Embryonic facial prominence (tissue), 1 donor: Measurements from ENCODE around the gene NT5C3A.
"Not testable (repeated sequence)": the region's sequence is repeated elsewhere in the genome, so short reads cannot be mapped to it uniquely, and the experiment has no call there.

Source experiments
- DNase-seq: peaks from one replicate; pipeline ENCODE4 v3.0.0-alpha.2; 2016; ENCODE audit errors: extremely low spot score

The NT5C3A gene

DNA sequence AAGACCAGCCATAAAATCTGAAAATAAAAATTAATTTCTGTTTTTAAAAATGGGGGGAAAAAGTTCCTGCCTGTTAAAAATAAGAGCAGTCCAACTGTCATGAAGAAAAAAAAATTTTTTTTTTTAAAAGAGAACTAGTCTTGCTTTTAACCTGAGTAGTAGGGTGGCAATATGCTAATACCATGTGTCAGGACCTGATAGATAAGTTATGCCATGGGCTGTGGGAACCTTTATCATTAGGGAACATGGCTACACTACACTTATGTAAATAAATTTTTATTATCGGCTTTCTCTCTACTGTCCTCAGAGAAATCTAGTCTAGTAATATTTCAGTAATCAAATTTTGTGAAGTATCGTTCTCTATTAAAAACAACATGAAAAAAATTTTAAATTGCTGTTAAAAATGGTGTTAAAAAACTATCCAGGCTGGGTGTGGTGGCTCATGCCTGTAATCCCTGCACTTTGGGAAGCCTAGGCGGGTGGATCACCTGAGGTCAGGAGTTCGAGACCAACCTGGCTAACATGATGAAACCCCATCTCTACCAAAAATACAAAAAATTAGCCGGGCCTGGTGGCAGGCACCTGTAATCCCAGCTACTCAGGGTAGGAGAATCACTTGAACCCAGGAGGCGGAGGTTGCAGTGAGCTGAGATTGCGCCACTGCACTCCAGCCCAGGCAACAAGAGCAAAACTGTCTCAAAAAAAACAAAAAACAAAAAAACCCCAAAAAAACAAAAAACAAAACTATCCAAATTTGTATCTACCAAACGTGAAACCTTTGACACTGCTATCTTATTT is 20.7 kb downstream of the NT5C3A start:
- no peak for DNase-seq

- no peak for DNase-seq
These were observed 21.6 kb downstream of the NT5C3A start for GRCh38 chr7:33040803-33041516.

DNA sequence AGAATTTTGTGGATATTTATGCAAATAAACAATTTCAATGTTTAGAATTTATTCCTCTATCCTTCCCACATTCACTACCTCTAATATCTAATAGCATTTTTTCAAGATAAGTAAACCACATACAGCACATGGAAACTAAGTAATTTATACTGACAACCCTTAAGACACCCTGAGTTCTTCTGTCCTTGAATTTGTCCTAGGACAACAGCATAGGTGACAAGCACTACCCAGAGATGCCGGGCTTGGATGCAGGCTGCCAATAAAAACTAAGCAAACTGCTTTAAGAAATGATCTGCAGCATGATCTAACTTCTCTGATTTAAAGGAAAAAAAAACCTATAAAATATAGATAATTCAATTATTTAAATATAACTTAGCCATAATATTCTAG is 22.7 kb downstream of the NT5C3A start:
- DNase-seq: no peak

- DNase-seq: no peak
These were observed 23.2 kb downstream of the NT5C3A start for GRCh38 chr7:33039257-33039902.

- DNase-seq: no peak
These were observed 23.9 kb downstream of the NT5C3A start for GRCh38 chr7:33038639-33039038.

- no peak for DNase-seq
These were observed 26.8 kb downstream of the NT5C3A start for GRCh38 chr7:33035776-33036175.

- DNase-seq: no peak
These were observed 38.3 kb downstream of the NT5C3A start for GRCh38 chr7:33024189-33024757.

DNA sequence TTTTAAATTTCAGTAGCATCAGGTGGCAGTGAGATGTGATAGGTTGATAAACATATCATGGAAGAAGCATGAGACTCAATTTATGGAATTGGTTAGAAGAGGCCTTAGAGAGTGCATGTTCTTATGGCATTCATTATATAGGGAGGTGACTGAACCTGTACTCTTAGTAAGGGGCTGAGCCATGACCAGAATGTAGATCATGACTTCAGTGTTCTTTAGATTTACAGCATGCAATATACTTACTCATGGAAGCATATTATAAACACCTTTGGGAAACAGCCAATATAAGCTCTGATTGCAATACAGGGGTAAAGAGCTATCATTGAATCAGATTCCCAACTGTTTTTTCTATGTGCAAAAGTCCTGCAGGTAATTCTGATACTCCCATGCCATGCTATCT is 50.2 kb downstream of the NT5C3A start:
- no peak for DNase-seq

DNA sequence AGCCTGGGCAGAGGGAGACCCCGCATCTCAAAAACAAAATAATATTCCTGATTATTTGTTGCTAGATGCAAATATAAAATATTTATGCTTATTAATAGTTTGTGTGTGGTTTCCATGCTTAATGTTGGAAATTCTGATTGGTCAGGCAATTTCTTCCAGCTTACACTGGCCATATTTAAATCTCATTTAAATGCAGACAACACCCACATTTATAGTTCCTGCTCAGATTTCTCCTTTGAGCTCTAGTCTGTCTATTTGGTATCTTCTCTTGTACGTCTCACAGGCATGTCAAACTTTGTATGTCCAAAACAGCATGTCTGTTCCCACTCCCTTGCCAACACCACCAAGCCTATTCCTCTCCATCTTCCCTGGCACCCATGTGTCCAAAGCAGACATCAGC is 52.8 kb downstream of the NT5C3A start:
- no peak for DNase-seq

- not testable (repeated sequence) for DNase-seq
These were observed 56.9 kb downstream of the NT5C3A start for GRCh38 chr7:33005690-33006089.

GRCh38 chr7:33005193-33005592 is 57.4 kb downstream of the NT5C3A start:
- not testable (repeated sequence) for DNase-seq

GRCh38 chr7:33004104-33004616 is 58.4 kb downstream of the NT5C3A start:
- DNase-seq: not testable (repeated sequence)

GRCh38 chr7:33003111-33003510 is 59.5 kb downstream of the NT5C3A start:
- DNase-seq: not testable (repeated sequence)

DNA sequence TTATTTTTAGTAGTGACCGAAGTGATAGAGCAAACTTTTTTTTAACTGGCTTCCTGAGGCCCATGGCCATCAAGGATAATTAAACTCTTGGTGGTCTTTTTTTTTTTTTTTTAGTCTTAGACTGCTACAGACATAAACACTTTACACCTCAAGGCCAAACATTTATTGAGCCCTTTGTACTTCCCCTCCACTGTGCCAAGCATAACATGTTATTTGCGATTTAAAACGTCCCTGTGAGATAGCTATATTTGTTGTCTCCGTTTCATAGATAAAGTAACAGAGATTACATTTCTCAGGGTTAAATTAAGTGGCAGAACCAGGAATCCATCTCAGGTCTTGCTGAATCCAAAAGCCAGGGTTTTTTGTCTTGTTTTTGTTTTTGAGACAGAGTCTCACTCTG is 63.2 kb downstream of the NT5C3A start:
- DNase-seq: not testable (repeated sequence)

DNA sequence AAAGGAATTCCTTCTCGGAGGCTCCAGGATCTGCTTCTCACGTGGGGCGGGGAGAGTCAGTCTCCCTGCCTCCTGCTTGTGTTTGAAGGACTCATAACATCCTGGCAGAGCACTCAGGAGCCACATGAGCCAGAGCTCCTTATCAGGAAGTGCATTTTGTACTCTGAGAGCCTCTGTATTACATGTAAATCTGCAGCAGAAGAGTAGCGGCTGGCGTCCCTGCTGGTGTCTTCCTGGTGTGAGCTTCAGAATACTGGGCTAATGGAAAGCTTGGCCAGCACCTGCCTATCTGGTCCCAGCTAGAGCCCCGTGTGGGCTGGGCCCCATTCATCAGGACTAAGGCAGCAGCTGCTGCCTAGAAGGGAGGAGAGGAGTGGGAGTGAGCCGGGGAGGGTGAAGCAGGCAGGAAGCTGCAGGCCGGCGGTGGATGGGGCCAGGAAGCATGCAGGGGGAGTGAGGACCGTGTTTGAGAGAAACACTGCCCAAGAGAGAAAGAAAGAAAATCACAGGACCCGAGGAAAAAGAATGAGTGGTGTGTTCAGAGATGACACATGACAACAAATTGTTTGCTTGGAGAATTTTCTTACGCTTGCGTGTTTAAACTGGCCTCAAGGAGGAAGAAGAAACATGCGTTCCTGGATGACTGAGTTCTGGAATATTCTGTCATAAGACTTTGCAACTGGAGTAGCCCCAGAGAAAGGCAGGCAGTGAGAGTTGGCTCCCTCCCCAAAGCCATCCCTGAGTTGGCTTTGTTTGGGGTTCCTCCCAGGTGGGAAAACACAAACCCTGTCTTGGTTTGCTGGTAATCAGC is 64.0 kb downstream of the NT5C3A start:
- DNase-seq: not testable (repeated sequence)

- not testable (repeated sequence) for DNase-seq
These were observed 64.6 kb downstream of the NT5C3A start for GRCh38 chr7:32997956-32998355.

GRCh38 chr7:32992750-32993149 is 69.8 kb downstream of the NT5C3A start:
- DNase-seq: not testable (repeated sequence)

DNA sequence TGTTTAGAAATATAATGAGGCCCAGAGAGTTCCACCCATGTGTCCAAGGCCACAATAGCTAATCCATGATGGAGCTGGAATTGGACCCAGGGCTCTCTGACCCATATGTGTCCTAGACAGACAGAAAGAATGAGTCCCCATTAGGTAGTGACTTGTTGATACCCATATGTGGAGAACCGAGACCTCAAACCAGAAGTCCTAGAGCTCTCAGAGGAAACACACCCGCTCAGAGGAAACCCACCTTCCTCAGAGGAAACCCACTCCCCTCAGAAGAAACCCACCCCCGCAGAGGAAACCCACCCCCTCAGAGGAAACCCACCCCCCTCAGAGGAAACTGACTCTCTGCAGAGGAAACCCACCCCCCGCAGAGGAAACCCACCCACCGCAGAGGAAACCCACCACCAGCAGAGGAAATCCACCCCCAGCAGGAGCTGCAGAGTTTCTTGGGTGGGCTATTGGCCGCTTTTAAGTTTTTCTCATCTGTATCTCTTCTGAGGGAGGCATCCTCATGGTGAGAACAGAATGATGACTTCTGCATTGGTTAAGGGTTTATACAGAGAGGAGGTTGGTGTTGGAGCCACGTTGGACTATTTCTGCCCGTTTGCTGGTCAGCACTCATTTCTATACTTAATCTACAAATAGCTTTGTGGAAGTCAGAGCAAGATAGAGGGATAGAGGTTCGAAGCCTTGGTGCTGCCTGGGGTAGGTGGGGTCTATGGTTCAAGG is 70.4 kb downstream of the NT5C3A start:
- not testable (repeated sequence) for DNase-seq

DNA sequence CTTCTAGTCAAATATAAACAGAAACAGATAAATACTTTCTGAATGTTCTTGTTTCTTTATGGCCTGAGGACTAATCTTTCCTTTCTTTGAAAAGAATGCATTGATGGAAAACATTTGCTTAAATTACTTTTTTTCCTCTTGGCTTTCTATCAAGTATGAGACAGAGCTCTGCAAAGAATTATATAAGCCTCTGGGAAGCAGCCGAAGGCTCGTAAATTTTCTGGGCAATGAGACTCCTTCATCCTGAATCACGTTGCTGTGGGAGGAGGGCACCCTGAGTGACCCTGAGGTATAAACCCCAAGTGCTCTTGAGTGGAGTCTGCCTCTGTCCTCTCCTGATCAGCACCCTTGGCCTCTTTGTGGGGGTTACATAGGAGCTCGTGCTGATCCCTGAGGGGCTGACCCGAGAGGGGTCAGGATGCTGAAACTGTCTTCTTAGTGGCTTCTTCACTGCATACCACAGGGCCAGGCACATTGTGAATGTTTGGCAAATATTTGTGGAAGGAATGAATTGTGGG is 71.4 kb downstream of the NT5C3A start:
- not testable (repeated sequence) for DNase-seq

- not testable (repeated sequence) for DNase-seq
These were observed 74.4 kb downstream of the NT5C3A start for GRCh38 chr7:32988148-32988547.
